A549 (cell line): ENCODE data around the gene CDC20. TPM values are rescaled to one million over a fixed set of nuclear protein-coding genes. Genes with fewer than 3 reads are reported as not detected.

Experiments used
- ATAC-seq, 2 experiments: fragments of 200-7000 bp in 1 of 2; fragments of >200 bp in 1 of 2; cut with Nextera tagmentation in 1 of 2; cut with Tn5 transposase in 1 of 2; 3 replicates each; pipeline versions ENCODE4 v1.8.0 to v1.9.1; 2018 to 2020; ENCODE audit warnings: mild to moderate bottlenecking in 1 of 2, moderate library complexity in 1 of 2
- CTCF ChIA-PET: fragments of 300-600 bp; sonication (Branson Sonifier 250); formaldehyde crosslinking; extraction: SDS; loops from one replicate; lab custom pipeline; 2021; ENCODE audit warnings: antibody characterized with exemption, inconsistent platforms; lab: Yijun Ruan, JAX
- POLR2A ChIA-PET: fragments of 350-600 bp; formaldehyde crosslinking; extraction: SDS; loops from one replicate; lab custom pipeline; 2021; ENCODE audit warnings: antibody characterized with exemption, inconsistent platforms; lab: Yijun Ruan, JAX
- DNase-seq, 2 experiments: peaks; one replicate each; pipeline versions ENCODE4 v3.0.0 to v3.0.0-alpha.2; 2011 to 2016; ENCODE audit warnings: low read depth in 1 of 2, low spot score in 1 of 2
- FAIRE-seq: peaks from 2 replicates; lab custom pipeline; 2011; peaks lifted over from hg19 to GRCh38; lab: Jason Lieb, UNC
- H3K27ac ChIP-seq, 2 experiments: fragments of >200 bp; sonication (Bioruptor Twin); formaldehyde crosslinking; 3 replicates each; pipeline ENCODE4 v1.5.1; 2016 to 2017
- H3K4me1 ChIP-seq: fragments of >200 bp; sonication (Bioruptor Twin); formaldehyde crosslinking; 3 replicates; pipeline ENCODE4 v1.6.1; 2016
- H3K4me2 ChIP-seq: fragments of >200 bp; sonication (Bioruptor Twin); formaldehyde crosslinking; 3 replicates; pipeline ENCODE4 v1.6.1; 2016
- H3K4me3 ChIP-seq: fragments of >200 bp; sonication (Bioruptor Twin); formaldehyde crosslinking; 3 replicates; pipeline ENCODE4 v1.5.1; 2016
- H3K9me3 ChIP-seq: fragments of >200 bp; sonication (Bioruptor Twin); formaldehyde crosslinking; 3 replicates; pipeline ENCODE4 v1.6.1; 2016
- BHLHE40 ChIP-seq: IDR thresholded peaks from 2 replicates; pipeline ENCODE4 v1.6.1; 2012; ENCODE audit warnings: low read depth, low read length, inconsistent platforms
- CBX8 ChIP-seq: fragments of 200-600 bp; sonication (generic); IDR thresholded peaks from 2 replicates; pipeline ENCODE4 v1.6.1; 2016
- EHF ChIP-seq: fragments of 250-450 bp; sonication (Bioruptor Pico); IDR thresholded peaks from 2 replicates; pipeline ENCODE4 v1.5.0; 2020; ENCODE audit warnings: mild to moderate bottlenecking
- EHMT2 ChIP-seq: fragments of 200-600 bp; sonication (generic); IDR thresholded peaks from 2 replicates; pipeline ENCODE4 v1.6.1; 2016; ENCODE audit warnings: antibody characterized with exemption, low read depth, mild to moderate bottlenecking, moderate library complexity
- EP300 ChIP-seq, 2 experiments: fragments of >200 bp; sonication (Bioruptor Twin); formaldehyde crosslinking; IDR thresholded peaks; 2 replicates in 1 of 2; 3 replicates in 1 of 2; pipeline ENCODE4 v1.6.1; 2016 to 2017
- ESRRA ChIP-seq: fragments of 150-350 bp; IDR thresholded peaks from 2 replicates; pipeline ENCODE4 v1.6.1; 2014; ENCODE audit warnings: mild to moderate bottlenecking, low read length, borderline replicate concordance
- FOSL2 ChIP-seq, 2 experiments: fragments of 450-650 bp in 1 of 2; fragments of >200 bp in 1 of 2; sonication (Bioruptor Twin) in 1 of 2; formaldehyde crosslinking; IDR thresholded peaks; 2 replicates each; pipeline versions ENCODE4 v1.5.0 to v1.6.1; 2016 to 2020; ENCODE audit warnings: mild to moderate bottlenecking in 1 of 2, moderate library complexity in 1 of 2
- FOXS1 ChIP-seq: fragments of 250-450 bp; sonication (Bioruptor Pico); IDR thresholded peaks from 2 replicates; pipeline ENCODE4 v1.5.0; 2020; ENCODE audit warnings: mild to moderate bottlenecking, moderate library complexity
- GATA3 ChIP-seq: IDR thresholded peaks from 2 replicates; pipeline ENCODE4 v1.6.1; 2012; ENCODE audit warnings: borderline replicate concordance
- HDAC2 ChIP-seq: fragments of 200-600 bp; sonication (generic); IDR thresholded peaks from 2 replicates; pipeline ENCODE4 v1.6.1; 2016
- HEYL ChIP-seq: fragments of 250-450 bp; sonication (Bioruptor Pico); IDR thresholded peaks from 2 replicates; pipeline ENCODE4 v1.8.0; 2021; ENCODE audit warnings: mild to moderate bottlenecking, moderate library complexity
- HOXB5 ChIP-seq: fragments of 250-450 bp; sonication (Bioruptor Pico); IDR thresholded peaks from 2 replicates; pipeline ENCODE4 v1.5.0; 2020; ENCODE audit warnings: mild to moderate bottlenecking, moderate library complexity
- MAZ ChIP-seq: fragments of 150-350 bp; IDR thresholded peaks from 2 replicates; pipeline ENCODE4 v1.6.1; 2014; ENCODE audit warnings: antibody characterized with exemption, low read depth, low read length, borderline replicate concordance
- NPAS2 ChIP-seq: fragments of 250-450 bp; sonication (Bioruptor Pico); IDR thresholded peaks from 2 replicates; pipeline ENCODE4 v1.8.0; 2022; ENCODE audit warnings: mild to moderate bottlenecking, moderate library complexity, borderline replicate concordance
- NR3C1 ChIP-seq: fragments of >200 bp; sonication (Bioruptor Twin); formaldehyde crosslinking; IDR thresholded peaks from 3 replicates; pipeline ENCODE4 v1.6.1; 2017
- RNF2 ChIP-seq: fragments of 200-600 bp; sonication (generic); IDR thresholded peaks from 2 replicates; pipeline ENCODE4 v1.6.1; 2016; ENCODE audit warnings: low read depth, mild to moderate bottlenecking, antibody characterized with exemption, moderate library complexity, borderline replicate concordance
- SREBF2 ChIP-seq: fragments of 450-650 bp; IDR thresholded peaks from 2 replicates; pipeline ENCODE4 v1.6.1; 2014; ENCODE audit warnings: mild to moderate bottlenecking, moderate library complexity
- ZC3H11A ChIP-seq: fragments of 450-650 bp; IDR thresholded peaks from 2 replicates; pipeline ENCODE4 v1.6.1; 2014; ENCODE audit warnings: antibody characterized with exemption, mild to moderate bottlenecking
- ZFP36 ChIP-seq: fragments of 450-650 bp; IDR thresholded peaks from 2 replicates; pipeline ENCODE4 v1.6.1; 2014; ENCODE audit warnings: borderline replicate concordance; ENCODE audit not compliant: partially characterized antibody
- ZNF302 ChIP-seq: fragments of 250-450 bp; sonication (Bioruptor Pico); IDR thresholded peaks from 2 replicates; pipeline ENCODE4 v1.9.0; 2021; ENCODE audit warnings: inconsistent platforms, mild to moderate bottlenecking, moderate library complexity
- WGBS: methylation state at CpG from one replicate; pipeline ENCODE4 v1.1.6; 2017; ENCODE audit errors: missing lambda C conversion rate; 5-methylcytosine and 5-hydroxymethylcytosine counted together
- polyA plus RNA-seq, 4 experiments: library from polyadenylated mRNA; depleted of rRNA in 3 of 4; stranded (reverse); fragments of >200 nt; fragmentation: RNase III in 1 of 4; extraction: RNeasy Plus Mini Kit Qiagen cat#74134 plus additional on column Dnase treatment in 1 of 4; gene quantifications; 2 replicates in 3 of 4; 3 replicates in 1 of 4; pipeline ENCODE4 v1.2.3, GENCODE V29; 2011 to 2017
- TF ChIP-seq, protein P1 (sequence below): IDR thresholded peaks from 2 replicates; pipeline ENCODE4 v1.6.1; 2012
- TF ChIP-seq, protein P2 (sequence below): fragments of 200-600 bp; sonication (generic); IDR thresholded peaks from 2 replicates; pipeline ENCODE4 v1.6.1; 2016; ENCODE audit warnings: antibody characterized with exemption, mild to moderate bottlenecking, moderate library complexity
- TF ChIP-seq, protein P3 (sequence below): fragments of >200 bp; sonication (Bioruptor Twin); formaldehyde crosslinking; IDR thresholded peaks from 3 replicates; pipeline ENCODE4 v1.6.1; 2016
- TF ChIP-seq, protein P4 (sequence below): fragments of 250-450 bp; sonication (Bioruptor Pico); IDR thresholded peaks from 2 replicates; pipeline ENCODE4 v1.5.0; 2020; ENCODE audit warnings: low read depth, mild to moderate bottlenecking, moderate library complexity

Gene CDC20
- polyA plus RNA-seq, 2 of the 4 experiments (the other 2 are of a cell fraction): 73.8 to 116 TPM

DNA sequence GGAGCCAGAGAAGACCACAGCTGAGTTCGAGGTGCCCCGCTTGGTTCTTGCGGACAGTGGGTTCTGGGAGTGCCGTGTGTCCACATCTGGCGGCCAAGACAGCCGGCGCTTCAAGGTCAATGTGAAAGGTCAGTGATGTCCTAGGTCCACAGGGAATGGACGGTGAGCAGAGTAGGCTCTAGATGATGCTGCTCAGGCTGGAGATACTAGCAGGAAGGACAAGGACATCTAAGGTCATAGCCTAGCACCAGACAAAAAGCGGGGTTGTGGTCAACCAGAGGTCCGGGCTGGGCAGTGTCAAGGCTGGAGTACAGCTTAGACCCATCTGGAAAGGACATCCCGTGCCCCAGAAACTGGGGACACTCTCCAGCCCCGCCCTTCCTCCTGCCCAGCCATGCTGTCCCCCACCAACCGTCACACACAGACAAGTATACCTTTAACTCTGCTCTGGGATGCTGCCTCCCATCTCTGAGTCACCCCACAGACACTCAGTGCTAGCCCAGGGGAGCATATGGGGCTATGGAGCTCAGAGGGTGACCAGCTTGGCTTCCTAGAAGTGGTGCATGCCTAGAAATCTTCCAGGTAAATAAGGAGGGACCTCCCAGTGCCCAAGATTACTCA, 49.3 kb upstream of the CDC20 start:
- no peak; a peak in 1 of 6 replicates for ATAC-seq
- POLR2A ChIA-PET: no interaction called here
- no peak for DNase-seq
- Histone ChIP-seq H3K27ac (no peak overlapping the region), H3K4me3 (no peak overlapping the region), H3K4me1 (no peaks in the 10 kb centered on the region), H3K9me3 (no peaks in the 10 kb centered on the region), H3K4me2 (no peak overlapping the region)
- 77% methylated on average over 6 of the region's 13 CpGs for WGBS
- TF ChIP-seq HOXB5 (CRISPR knock-in tag): no peak
- no peak for TF ChIP-seq ESRRA
- TF ChIP-seq ZFP36: no peak
- no peak for TF ChIP-seq FOSL2 (IDR thresholded peaks at IDR 0.05)
- no peak for TF ChIP-seq FOSL2 (CRISPR knock-in tag; IDR thresholded peaks at IDR 0.05)
- no peak for TF ChIP-seq HDAC2
- TF ChIP-seq EHMT2: no peak
- no peak for TF ChIP-seq SREBF2
- TF ChIP-seq FOXS1 (CRISPR knock-in tag): no peak
- TF ChIP-seq, protein P1, sequence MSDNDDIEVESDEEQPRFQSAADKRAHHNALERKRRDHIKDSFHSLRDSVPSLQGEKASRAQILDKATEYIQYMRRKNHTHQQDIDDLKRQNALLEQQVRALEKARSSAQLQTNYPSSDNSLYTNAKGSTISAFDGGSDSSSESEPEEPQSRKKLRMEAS: no peak
- TF ChIP-seq NR3C1: no peak
- no peak for TF ChIP-seq MAZ
- no peak for TF ChIP-seq HEYL (CRISPR knock-in tag)
- TF ChIP-seq RNF2: no peak
- TF ChIP-seq ZC3H11A: no peak
- TF ChIP-seq EP300 (IDR thresholded peaks at IDR 0.05): no peak
- TF ChIP-seq, protein P2, sequence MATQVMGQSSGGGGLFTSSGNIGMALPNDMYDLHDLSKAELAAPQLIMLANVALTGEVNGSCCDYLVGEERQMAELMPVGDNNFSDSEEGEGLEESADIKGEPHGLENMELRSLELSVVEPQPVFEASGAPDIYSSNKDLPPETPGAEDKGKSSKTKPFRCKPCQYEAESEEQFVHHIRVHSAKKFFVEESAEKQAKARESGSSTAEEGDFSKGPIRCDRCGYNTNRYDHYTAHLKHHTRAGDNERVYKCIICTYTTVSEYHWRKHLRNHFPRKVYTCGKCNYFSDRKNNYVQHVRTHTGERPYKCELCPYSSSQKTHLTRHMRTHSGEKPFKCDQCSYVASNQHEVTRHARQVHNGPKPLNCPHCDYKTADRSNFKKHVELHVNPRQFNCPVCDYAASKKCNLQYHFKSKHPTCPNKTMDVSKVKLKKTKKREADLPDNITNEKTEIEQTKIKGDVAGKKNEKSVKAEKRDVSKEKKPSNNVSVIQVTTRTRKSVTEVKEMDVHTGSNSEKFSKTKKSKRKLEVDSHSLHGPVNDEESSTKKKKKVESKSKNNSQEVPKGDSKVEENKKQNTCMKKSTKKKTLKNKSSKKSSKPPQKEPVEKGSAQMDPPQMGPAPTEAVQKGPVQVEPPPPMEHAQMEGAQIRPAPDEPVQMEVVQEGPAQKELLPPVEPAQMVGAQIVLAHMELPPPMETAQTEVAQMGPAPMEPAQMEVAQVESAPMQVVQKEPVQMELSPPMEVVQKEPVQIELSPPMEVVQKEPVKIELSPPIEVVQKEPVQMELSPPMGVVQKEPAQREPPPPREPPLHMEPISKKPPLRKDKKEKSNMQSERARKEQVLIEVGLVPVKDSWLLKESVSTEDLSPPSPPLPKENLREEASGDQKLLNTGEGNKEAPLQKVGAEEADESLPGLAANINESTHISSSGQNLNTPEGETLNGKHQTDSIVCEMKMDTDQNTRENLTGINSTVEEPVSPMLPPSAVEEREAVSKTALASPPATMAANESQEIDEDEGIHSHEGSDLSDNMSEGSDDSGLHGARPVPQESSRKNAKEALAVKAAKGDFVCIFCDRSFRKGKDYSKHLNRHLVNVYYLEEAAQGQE: no peak
- TF ChIP-seq, protein P3, sequence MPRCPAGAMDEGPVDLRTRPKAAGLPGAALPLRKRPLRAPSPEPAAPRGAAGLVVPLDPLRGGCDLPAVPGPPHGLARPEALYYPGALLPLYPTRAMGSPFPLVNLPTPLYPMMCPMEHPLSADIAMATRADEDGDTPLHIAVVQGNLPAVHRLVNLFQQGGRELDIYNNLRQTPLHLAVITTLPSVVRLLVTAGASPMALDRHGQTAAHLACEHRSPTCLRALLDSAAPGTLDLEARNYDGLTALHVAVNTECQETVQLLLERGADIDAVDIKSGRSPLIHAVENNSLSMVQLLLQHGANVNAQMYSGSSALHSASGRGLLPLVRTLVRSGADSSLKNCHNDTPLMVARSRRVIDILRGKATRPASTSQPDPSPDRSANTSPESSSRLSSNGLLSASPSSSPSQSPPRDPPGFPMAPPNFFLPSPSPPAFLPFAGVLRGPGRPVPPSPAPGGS: no peak
- FAIRE-seq: no peak
- CTCF ChIA-PET: no interaction called here

DNA sequence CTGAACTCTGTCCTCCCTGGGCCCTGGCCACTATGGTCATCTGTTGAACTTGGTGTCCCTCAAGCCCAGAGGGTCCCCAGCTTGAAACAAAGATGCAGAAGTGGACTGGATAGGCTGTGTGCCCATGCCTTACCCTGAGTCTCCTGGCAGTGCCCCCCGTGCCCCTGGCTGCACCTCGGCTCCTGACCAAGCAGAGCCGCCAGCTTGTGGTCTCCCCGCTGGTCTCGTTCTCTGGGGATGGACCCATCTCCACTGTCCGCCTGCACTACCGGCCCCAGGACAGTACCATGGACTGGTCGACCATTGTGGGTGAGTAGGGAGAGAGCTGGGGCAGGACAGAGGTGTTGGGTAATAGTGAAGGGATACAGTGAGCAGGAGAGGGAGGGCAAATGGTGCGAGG, 47.3 kb upstream of the CDC20 start:
- no peak for ATAC-seq
- no peaks in the 10 kb centered on the region for H3K4me1 ChIP-seq
- FAIRE-seq: no peak

More for the DNA sequence above, 47.3 kb upstream of the CDC20 start:
- no peaks in the 10 kb centered on the region for H3K9me3 ChIP-seq
- 63% methylated on average over 9 of the region's 9 CpGs for WGBS
- no peak overlapping the region for H3K4me3 ChIP-seq
- DNase-seq: no peak
- CTCF ChIA-PET: interaction anchor here (0.5 kb wide), 1 partner anchor 58 kb away, joined by 3 read pairs; no protein-coding TSS in a partner anchor
- POLR2A ChIA-PET: no interaction called here
- no peak overlapping the region for H3K27ac ChIP-seq
- TF ChIP-seq ZNF302 (CRISPR knock-in tag) (no peak), EHF (CRISPR knock-in tag) (no peak), NPAS2 (CRISPR knock-in tag) (no peak), GATA3 (no peak), CBX8 (no peak), BHLHE40 (no peak)
- TF ChIP-seq, protein P4, sequence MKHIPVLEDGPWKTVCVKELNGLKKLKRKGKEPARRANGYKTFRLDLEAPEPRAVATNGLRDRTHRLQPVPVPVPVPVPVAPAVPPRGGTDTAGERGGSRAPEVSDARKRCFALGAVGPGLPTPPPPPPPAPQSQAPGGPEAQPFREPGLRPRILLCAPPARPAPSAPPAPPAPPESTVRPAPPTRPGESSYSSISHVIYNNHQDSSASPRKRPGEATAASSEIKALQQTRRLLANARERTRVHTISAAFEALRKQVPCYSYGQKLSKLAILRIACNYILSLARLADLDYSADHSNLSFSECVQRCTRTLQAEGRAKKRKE: no peak
- H3K4me2 ChIP-seq: no peak overlapping the region
